ENCODE measurements around the gene MTHFD2.
"Not testable (repeated sequence)": the region's sequence is repeated elsewhere in the genome, so short reads cannot be mapped to it uniquely, and the experiment has no call there.

Gene MTHFD2

DNA sequence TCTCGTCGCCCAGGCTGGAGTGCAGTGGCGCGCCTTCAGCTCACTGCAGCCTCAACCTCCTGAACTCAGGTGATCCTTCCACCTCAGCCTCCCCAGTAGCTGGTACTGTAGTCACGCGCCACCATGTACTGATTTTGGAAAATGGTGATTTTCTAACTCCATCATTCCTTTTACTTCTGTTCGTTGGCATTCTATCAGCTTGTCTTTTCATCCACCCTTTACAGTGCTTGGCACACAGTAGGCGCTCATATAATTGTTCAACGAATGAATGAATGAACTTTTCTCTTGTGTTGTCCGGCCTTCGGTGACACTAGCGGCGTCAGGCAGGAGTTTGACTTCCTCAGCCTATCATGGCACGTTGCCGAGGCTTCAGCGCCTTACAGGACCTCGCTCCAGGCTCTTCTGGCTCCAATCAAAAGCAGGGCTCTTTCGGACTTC is 373 bp upstream of the MTHFD2 start:
- DNase-seq (ENCODE audit: low read depth), result no peak

DNA sequence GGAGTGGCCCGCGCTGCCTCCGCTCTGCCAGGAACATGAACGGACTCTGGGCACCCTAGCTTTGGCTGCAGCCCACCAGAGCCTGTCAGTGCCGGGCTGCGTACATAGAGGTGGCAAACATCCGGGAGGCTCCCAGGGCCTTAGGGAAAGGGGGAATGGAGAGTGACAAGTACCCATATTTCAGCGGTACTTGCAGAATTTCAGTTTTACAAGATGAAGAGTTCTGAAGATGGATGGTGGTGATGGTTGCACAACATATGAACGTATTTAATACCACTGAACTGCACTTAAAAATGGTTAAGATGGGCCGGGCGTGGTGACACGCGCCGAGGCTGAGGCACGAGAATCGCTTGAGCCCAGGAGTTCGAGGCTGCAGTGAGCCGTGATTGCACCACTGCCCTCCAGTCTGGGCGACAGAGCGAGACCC is 873 bp downstream of the MTHFD2 start:
- DNase-seq (ENCODE audit: low read depth), result no peak

DNA sequence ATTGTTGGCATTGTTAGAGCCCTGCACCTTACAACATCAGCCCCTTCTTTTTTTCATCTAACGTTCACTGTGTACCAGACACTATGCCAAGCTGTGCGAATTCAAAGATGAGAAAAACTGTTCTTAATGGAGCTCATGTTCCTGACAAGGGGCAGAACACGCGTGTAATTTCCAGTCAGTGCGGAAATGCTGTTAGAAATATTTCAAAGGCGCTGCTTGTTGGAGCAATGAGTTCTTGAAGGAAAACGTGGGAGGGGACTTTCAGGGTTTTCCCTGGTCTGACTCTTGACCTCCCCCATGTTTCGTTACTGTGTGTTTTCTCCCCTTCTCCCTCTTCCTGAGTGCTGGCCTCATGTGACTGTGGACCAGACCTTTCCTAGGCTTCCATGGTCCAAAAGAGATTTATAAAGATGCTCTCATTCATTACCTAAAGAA is 1.5 kb downstream of the MTHFD2 start:
- DNase-seq (ENCODE audit: low read depth), result no peak

DNA sequence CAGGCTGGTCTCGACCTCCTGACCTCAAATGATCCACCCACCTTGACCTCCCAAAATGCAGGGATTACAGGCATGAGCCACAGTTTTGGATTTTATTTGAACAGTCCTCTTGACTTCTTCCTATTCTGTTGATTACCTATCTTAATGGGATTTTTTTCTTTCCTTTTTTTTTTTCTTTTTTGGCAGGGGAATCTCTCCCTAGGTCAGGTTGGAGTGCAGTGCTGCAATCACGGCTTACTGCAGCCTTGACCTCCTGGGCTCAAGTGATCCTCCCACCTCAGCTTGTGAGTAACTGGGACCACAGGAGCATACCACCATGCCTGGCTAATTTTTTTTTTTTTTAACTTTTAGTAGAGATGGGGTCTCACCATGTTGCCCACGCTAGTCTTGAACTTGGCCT is 2.8 kb downstream of the MTHFD2 start:
- DNase-seq (ENCODE audit: low read depth), result no peak

DNA sequence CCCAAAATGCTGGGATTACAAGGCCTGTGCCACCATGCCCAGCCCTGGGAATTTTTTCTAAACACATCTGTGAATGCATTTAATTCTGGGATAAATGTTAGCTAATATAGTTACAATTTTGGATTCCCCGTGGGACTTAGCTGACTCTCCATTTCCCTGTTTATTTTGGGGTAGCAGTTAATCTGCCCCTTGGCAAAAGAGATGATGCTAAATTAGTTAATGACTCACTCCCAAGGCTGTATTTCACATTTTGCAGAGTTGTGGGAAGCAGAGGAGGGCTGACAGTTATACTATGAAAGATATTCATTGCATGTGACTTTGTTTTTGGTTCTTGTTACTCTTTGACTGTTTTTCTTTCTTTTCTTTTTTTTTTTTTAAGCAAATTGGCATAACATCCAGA is 3.2 kb downstream of the MTHFD2 start:
- DNase-seq (ENCODE audit: low read depth), result no peak

DNA sequence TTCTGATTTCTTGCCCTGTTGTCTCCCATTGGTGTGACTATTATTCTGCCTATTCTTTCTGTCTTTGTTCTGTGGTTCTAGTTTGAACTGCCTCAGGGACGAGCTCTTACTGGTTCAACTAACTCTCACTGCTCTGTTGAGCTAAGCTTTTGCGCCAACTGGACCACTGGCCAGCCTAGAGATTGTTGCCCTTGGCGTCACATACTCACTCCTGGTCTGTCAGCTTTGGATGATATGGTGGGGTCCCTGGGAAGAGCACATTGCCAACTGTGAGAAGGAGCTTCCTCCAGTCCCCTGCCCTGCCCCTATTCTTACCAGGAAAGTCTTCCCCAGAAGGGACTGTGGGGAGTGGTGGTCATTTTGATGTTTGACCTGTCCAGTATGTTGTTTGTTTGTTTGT is 6.0 kb downstream of the MTHFD2 start:
- no peak for DNase-seq (ENCODE audit: low read depth)

DNA sequence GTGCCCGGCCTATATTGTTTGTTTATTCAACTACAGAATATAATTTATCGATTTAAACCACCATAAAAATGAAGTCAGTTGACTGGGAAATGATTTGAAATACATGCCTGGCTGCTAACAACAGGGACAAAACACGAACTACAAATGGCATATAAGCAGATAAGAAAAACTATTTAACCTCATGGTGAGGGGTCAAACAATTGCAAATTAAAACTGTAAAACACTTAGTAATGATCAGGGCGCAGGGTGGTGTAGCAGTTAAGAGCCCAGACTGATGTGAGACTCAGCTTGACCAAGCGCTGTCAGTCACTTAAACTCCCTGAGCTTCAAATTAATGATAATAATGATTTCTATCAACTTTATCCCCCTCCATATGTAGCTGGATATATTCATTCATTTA is 6.7 kb downstream of the MTHFD2 start:
- no peak for DNase-seq (ENCODE audit: low read depth)

DNA sequence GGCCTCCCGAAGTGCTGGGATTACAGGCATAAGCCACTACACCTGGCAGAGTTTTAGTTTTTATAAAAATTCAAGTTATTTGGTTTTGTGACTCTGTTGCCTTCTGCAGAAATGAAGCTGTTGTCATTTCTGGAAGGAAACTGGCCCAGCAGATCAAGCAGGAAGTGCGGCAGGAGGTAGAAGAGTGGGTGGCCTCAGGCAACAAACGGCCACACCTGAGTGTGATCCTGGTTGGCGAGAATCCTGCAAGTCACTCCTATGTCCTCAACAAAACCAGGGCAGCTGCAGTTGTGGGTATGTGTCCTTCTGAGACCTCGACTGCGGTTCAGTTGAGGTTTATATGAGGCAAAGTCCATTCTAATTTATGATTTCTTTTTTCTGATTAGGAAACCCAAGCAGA is 7.2 kb downstream of the MTHFD2 start:
- no peak for DNase-seq (ENCODE audit: low read depth)

DNA sequence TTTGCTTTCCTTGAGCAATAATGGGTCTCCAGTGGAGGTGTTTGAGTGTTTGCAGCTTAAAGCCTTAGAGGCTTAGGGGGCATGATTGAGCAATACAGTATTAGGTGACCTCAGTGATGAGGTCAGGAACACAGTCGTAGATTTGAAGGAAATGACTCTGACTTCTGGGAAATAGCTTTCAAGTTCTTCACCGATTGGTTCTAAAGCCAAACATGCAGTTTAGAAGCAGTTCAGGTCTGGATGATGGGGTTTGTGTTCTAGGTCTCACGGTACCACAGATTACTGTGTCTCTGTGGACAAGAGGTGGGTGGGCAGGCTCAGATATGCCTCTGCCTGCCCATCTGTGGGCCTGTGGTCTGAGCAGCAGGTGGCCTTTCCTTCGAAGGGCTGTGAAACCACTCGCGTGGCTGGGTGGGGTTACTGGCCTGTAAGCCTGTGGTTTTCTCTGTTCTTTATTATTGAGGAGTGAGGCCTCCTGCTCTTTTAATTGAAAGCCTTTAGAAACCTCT is 7.8 kb downstream of the MTHFD2 start:
- DNase-seq (ENCODE audit: low read depth), result no peak

DNA sequence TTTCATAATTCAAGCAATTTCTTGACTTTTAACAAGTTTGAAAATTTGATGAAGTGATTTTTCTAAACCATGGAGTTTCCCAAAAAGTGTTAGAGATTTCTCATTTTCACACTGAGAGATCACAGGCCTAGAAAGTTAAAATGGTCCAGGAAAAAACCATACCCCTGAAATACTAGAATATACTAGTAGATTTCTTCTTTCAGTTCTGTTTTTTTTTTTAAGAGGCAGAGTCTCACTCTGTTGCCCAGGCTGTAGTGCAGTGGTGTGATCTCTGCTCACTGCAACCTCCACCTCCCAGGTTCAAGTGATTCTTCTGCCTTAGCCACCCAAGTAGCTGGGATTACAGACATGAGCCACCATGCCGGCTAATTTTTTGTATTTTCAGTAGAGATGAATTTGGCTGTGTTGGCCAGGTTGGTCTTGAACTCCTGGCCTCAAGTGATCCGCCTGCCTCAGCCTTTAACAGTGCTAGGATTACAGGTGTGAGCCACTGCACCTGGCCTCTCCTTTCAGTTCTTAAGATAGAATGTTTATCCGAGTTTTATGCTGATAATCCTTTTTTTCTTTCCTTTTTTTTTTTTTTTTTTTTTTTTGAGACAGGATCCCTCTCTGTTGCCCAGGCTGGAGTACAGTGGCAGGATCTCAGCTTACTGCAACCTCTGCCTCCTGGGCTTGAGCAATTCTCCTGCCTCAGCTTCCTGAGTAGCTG is 14.4 kb downstream of the MTHFD2 start:
- no peak for DNase-seq (ENCODE audit: low read depth)

DNA sequence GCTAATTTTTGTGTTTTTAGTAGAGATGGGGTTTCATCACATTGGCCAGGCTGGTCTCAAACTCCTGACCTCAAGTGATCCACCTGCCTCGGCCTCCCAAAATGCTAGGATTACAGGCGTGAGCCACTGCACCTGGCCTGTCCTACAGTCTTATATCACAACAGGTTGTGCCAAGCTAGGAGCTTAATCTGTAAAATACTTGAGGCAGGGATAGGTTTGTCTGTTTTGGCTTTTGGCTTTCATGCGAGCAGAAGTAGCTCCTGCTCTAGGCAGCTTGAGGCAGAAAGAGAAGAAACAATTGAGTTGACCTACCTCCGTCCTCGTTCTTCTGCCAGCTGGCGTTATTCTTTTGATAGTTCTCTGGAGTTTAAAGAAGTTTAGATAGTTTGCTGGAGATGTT is 17.4 kb downstream of the MTHFD2 start:
- DNase-seq (ENCODE audit: low read depth), result not testable (repeated sequence)

DNA sequence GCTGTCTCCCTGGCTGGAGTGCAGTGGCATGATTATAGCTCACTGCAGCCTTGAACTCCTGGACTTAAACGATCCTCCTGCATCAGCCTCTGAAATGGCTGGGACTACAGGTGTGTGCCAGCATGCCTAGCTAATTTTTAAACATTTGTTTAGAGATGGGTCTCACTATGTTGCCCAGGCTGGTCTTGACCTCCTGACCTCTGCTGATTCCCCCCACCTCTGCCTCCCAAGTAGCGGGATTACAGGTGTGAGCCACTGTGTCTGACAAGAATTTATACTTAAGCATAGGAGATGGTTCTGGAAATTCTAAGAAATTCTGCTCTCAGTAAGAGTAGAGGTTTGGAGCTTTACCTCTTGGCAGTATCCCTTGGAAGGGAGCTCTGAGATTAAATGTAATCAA is 18.2 kb downstream of the MTHFD2 start:
- DNase-seq (ENCODE audit: low read depth), result no peak

DNA sequence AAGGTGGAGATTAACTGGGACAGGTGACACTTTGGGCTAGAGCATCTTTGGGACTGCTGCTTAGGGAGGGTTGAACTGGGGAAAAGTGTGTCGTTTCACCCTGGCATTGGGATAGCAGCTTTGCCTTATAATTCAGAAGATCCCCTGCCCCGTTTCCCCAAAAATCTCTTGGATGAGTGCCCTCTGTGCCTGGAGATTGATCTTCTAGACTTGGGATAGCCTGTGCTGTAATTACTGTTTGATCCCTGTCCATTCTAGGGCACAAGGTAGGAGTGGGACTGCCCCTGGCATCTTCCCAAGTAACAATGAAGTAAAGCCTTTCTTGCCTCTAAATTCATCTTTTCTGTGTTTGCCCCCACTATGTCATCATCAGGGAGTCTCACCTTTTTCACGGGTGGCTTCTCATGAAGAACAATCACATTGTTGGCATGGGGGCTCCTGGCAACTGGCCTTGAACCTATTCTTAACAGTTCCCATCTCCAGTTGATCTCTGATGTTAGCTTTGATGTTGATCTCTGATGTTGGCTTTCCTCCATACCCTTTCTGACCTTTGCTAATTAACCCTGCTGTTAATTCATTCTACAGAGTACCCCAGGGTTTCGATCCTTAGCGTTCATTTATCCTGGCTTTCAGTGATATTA is 21.6 kb downstream of the MTHFD2 start:
- DNase-seq (ENCODE audit: low read depth), result no peak

DNA sequence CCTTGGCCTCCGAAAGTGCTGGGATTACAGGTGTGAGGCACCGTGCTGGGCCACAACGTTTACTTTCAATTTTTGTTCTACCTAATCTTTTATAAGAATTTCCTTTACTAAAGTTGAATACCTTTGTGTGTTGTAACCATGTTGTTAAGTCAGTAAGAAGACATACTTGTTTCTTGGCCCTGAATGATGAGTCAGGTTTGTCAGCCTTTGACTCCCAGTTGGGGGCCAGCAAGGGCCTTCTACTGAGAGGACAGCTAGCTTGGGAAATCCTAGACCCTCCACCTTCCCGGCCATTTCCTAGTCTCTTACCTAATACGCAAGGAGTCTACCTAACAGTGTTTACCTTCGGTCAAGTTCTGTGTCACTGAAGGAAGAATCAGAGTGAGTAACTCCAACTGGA is 22.7 kb downstream of the MTHFD2 start:
- DNase-seq (ENCODE audit: low read depth), result no peak

DNA sequence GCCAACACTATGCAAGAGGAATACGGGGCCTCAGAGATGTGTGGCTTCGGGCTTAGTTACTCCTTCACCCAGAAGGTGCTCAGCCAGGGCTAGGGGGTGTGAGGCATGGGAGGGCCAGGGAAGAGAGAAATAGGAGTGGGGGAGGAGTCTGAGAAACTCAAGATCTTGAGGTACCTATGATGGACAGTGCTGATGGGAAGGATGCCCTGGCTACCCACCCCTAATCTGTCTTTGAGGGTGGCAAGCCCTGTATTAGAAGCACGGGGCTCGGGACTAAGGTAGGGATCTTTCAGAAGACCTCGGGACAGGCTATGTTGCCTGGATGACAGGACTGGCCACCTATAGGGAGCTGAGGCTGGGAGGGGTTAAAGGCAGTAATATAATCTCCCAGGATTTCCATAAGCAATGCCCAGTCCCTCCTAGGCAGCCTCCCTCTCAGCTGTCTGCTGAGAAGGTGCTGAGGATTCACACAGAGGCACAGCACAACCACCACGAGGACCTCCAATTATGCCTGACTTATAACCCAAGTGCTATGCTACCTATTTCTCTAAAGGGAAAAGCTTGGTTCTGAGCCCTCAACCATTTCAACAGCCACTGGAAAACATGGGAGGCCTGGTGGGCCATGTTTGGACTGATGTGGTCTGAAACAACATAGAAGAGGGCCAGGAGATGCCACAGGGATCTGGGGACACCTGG is 23.3 kb downstream of the MTHFD2 start:
- no peak for DNase-seq (ENCODE audit: low read depth)

DNA sequence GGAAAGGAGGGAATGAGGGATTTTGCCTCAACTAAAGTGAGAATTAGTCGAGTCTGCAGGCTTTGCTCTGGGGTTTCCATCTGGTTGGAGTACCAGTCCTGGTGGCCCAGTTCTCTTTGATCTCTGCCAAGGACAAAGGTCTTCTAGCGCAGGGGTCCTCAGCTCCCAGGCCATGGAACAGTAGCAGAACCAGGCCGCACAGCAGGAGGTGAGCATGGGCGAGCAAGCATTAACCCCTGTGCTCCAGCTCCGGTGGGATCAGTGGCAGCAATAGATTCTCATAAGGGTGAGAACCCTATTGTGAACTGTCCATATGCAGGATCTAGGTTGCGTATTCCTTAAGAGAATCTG is 23.9 kb downstream of the MTHFD2 start:
- no peak for DNase-seq (ENCODE audit: low read depth)

DNA sequence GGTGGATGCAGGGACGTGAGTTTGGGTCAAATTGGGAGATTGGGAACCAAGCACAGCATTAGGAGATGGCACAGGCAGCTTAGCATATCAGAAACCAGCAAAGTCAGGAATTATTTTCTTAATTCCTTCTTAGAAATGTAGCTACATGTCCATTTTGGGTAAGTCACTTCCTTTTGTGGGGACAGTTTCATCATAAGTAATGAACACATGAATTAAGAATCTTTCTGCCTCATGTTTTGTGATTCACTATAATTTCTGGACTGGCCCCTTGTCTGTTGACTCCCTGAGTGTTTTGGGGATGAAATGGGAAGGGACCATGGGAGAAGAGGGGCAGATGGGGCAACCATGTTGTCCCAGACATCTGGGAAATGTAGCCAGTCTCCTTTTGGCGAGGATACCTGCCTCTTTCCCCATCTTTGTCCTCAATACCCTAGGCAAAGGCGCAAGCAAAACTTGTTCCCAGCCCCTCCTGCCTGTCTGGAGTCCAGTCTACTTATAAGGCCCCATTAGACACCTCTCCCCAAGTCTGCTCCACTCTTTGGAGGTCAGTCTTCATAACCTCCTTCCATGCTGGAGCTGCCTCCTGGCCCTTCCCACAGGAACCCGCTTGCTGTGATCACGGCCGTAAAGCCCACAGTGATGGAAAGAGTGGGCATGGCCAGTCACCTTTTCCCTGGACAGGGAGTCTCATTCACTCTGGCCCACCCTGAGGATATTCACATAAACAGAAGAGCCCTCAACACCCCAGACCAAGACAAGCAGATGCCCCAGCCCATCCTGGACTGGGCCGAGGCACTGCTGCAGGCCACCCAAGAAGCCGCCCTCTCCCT is 25.7 kb downstream of the MTHFD2 start:
- no peak for DNase-seq (ENCODE audit: low read depth)

DNA sequence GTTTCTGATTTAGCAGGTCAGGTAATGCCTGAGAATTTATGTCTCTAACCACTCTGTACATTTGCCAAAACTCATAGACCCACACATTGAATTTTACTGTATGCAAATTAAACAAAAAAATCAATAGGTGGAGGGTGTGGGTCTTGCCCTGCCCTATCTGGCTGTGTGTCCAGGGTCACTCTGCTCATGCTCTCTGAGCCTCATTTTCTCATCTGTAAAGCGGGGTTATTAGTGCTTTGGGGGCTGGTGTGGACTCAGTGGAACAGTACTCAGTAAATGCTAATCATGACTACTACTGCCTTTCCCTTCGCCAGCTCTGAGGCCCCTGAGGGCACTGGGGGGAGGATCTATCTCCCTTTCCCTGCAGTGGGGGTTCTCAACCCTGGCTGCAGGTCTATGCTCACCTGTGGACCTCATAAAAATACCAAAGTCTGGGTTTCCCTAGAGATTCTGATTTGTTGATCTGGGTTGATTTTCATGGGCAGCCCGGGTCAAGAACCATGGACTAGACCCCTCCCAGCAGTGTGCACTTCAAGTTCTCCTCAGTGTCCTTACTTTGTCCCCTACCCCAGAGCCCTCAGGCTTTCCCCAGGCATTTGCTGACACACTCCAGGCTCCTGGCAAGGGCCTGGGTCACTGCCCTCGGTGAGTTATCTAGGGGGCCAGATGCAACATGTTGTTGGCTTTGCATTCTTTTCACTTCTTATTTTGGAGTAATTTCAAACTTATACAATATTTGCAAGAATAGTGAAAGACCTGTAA is 27.5 kb downstream of the MTHFD2 start:
- DNase-seq (ENCODE audit: low read depth), result no peak

DNA sequence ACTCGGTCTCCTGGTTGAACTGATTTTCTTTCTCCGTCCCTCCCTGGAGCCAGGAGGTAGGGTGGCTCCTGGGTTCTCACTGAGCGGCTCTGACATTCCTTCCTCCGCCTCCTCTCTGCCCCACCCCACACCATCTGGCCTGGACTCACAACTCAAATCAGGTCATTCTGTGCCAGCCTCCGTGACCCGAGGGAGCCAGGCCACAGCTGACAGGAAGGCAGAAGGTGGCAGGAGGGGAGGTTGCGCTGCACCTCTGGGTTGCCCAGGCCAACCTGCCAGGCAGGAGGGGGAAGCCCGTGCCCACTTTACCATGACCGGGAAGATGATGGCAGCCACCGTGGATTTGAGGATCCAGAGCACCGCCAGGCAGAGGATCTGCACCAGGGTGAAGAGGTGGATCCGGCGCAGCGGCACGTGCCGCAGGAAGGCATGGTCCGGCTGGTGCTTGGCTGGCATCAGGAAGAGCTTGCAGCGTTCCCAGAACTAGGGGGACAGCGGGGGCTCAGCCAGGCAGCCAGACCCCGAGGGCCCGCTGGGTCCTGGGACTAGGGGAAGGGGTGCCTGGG is 28.3 kb downstream of the MTHFD2 start:
- DNase-seq (ENCODE audit: low read depth), result no peak

DNA sequence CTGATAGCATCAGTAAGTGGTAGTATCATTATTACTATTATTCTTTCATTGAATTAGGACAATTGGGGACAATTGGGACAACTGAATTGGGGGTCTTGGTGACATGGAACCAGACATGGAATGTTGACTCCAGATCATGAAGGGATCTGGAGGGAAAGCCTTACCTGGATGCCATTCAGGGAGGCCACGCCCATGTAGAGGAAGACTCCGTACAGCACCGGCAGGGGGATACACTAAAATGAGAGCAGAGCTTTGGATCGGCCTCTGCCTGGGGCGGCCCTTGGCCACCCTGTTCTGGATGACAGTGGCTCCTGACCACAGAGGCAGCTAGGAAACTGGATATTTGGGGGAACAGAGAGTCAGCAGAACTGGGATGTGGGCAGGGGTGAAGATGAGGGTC is 29.2 kb downstream of the MTHFD2 start:
- DNase-seq (ENCODE audit: low read depth), result no peak

DNA sequence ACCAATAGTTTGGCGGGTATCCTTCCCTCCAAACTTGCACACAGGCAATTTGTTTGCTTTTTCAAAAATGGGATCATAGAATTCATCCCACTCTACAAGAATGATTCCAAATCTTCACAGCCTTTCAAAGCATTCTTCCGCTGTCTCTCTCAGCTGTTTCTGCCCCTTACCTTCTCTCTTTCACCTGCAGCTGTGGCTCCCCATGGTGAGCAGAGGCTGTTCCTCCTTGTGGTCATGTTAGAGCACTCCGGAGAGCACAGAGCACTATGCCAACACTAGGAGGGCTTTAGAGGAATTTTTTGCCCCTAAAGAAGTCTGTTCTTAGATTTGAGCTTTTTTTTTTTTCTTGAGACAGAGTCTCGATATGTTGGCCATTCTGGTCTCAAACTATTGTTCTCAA is 30.4 kb downstream of the MTHFD2 start:
- DNase-seq (ENCODE audit: low read depth), result no peak
